Measurements from ENCODE around the gene UNC5C. TPM values are rescaled to one million over a fixed set of nuclear protein-coding genes. Genes with fewer than 3 reads are reported as not detected.

UNC5C gene
- total RNA-seq, 3 donors from 2014 or later (not counting 1 experiment from before 2014, with no cell fraction given), result not detected

DNA sequence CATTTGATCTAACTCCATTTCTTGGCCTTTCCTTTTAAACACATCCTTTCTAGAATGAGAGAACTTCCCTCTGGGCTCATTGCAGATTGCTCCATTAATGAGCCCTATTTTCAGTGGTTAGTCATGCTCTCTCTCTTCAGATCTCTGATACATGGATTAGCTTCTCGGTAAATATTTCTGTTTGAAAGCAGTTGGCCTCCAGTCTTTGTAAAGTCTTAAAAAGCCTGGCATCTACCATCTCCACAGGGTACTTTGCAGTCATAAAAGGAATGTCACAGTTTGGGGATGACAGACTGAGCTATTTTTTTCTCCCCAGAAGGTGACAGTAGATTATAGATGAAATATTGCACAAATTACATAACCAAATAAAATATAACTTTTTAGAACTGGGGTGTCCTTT is 72.7 kb downstream of the UNC5C start:
- H3K4me1 Mint-ChIP-seq, result no peaks in the 10 kb centered on the region
- 100% methylated on average over 1 of the region's 1 CpG for WGBS (ENCODE audit: insufficient coverage)
- Histone ChIP-seq H3K36me3 (ENCODE audit: control insufficient read depth, insufficient read depth, low read length) (no peaks in the 10 kb centered on the region), H3K4me1 (ENCODE audit: control insufficient read depth, insufficient read depth, low read length) (no peaks in the 10 kb centered on the region), H3K27ac (ENCODE audit: low read length) (no peak overlapping the region), H3K4me3 (ENCODE audit: low read length) (no peak overlapping the region), H3K27me3 (ENCODE audit: control insufficient read depth, insufficient read depth, low read length) (no peaks in the 10 kb centered on the region), H3K9me3 (ENCODE audit: control insufficient read depth, insufficient read depth, low read length) (no peaks in the 10 kb centered on the region)
- peaks cover 0 to 2% of the 10 kb centered on the region in 2 donors for H3K9me3 Mint-ChIP-seq
- no peak overlapping the region for H3K4me3 Mint-ChIP-seq
- TF ChIP-seq, protein P1, sequence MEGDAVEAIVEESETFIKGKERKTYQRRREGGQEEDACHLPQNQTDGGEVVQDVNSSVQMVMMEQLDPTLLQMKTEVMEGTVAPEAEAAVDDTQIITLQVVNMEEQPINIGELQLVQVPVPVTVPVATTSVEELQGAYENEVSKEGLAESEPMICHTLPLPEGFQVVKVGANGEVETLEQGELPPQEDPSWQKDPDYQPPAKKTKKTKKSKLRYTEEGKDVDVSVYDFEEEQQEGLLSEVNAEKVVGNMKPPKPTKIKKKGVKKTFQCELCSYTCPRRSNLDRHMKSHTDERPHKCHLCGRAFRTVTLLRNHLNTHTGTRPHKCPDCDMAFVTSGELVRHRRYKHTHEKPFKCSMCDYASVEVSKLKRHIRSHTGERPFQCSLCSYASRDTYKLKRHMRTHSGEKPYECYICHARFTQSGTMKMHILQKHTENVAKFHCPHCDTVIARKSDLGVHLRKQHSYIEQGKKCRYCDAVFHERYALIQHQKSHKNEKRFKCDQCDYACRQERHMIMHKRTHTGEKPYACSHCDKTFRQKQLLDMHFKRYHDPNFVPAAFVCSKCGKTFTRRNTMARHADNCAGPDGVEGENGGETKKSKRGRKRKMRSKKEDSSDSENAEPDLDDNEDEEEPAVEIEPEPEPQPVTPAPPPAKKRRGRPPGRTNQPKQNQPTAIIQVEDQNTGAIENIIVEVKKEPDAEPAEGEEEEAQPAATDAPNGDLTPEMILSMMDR (IDR thresholded peaks at IDR 0.05), result no peak
- no peak for DNase-seq
- intact Hi-C loops (cut with micrococcal nuclease), result no loop called here
- no peaks in the 10 kb centered on the region for H3K27me3 Mint-ChIP-seq (ENCODE audit: low read depth in 2 of 2)
- H3K36me3 Mint-ChIP-seq, result no peaks in the 10 kb centered on the region
- no peak overlapping the region for H3K27ac Mint-ChIP-seq
- ATAC-seq, result no peak

DNA sequence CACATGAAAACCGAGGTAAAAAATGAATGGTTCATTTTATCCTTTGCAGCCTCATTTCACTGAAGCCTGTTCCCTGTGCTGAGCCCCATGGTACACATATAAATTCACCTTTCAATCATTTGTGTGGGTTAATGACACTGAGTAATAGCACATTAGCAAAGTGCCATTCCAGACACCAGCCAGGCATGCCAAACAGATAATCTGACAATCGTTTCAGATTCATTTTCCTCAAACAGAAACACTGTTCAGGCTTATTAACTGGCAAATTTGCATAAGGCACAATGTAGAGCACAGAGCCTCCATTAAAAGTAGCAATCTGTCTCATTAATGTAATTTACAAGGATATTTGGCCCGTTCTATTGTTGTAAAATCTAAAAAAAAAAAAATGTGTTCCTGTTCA is 76.2 kb downstream of the UNC5C start:
- Mint-ChIP-seq H3K36me3 (no peaks in the 10 kb centered on the region), H3K27me3 (ENCODE audit: low read depth in 2 of 2) (no peaks in the 10 kb centered on the region), H3K9me3 (peaks cover 2% of the 10 kb centered on the region in 2 donors), H3K4me3 (no peak overlapping the region), H3K4me1 (no peaks in the 10 kb centered on the region), H3K27ac (no peak overlapping the region)
- no peak overlapping the region for H3K4me3 ChIP-seq (ENCODE audit: low read length)
- no peaks in the 10 kb centered on the region for H3K9me3 ChIP-seq (ENCODE audit: control insufficient read depth, insufficient read depth, low read length)
- WGBS (ENCODE audit: insufficient coverage), result 71% methylated on average over 2 of the region's 3 CpGs
- no peaks in the 10 kb centered on the region for H3K36me3 ChIP-seq (ENCODE audit: control insufficient read depth, insufficient read depth, low read length)
- H3K4me1 ChIP-seq (ENCODE audit: control insufficient read depth, insufficient read depth, low read length), result no peaks in the 10 kb centered on the region
- no peak for ATAC-seq
- DNase-seq, result no peak
- TF ChIP-seq, protein P1 (IDR thresholded peaks at IDR 0.05), result no peak
- intact Hi-C loops (cut with micrococcal nuclease), result no loop called here
- no peaks in the 10 kb centered on the region for H3K27me3 ChIP-seq (ENCODE audit: control insufficient read depth, insufficient read depth, low read length)
- no peak overlapping the region for H3K27ac ChIP-seq (ENCODE audit: low read length)

DNA sequence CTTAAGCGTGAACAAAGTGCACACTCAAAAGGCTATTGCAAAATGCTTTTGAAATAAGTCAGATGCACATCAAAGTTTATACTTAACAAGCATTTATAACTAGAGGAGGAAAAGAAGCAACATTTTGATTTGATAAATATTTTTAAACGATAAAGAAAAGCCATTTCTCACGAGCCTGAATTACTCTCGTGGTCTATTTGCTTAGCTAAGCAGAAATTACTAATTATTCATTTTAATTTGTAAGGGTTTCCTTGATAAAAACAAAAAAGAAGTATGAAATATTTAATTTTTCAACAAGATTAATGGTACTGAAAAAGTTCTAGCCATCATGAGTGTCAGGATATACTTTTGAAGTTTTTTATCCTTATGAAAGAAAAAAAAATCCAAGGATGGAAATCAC is 78.2 kb downstream of the UNC5C start:
- intact Hi-C loops (cut with micrococcal nuclease), result no loop called here
- no peaks in the 10 kb centered on the region for H3K4me1 Mint-ChIP-seq

DNA sequence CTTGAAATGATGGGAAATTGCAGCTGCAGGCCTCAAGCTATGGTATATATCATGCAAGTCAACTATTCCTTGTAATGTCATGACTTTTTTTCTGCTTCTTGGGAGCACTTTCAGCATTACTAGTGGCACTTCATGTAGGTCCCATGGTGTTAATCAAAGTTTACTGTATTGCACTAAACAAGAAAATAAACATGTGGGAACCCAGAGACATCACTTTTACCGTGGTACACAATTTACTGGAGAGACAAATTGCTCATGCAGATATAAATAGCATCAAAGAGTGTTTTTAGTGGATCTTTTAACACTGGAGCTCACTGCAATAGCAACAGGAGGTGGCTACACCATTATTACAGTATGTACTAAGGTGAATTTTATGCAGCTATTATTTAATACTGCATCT is 79.2 kb downstream of the UNC5C start:
- Mint-ChIP-seq H3K9me3 (peaks cover 2% of the 10 kb centered on the region in 2 donors), H3K36me3 (no peaks in the 10 kb centered on the region), H3K4me1 (no peaks in the 10 kb centered on the region), H3K27me3 (ENCODE audit: low read depth in 2 of 2) (no peaks in the 10 kb centered on the region), H3K27ac (no peak overlapping the region), H3K4me3 (no peak overlapping the region)
- WGBS (ENCODE audit: insufficient coverage), result 64% methylated on average over 1 of the region's 1 CpG
- no peak for ATAC-seq
- Histone ChIP-seq H3K4me3 (ENCODE audit: low read length) (no peak overlapping the region), H3K36me3 (ENCODE audit: control insufficient read depth, insufficient read depth, low read length) (no peaks in the 10 kb centered on the region), H3K27me3 (ENCODE audit: control insufficient read depth, insufficient read depth, low read length) (no peaks in the 10 kb centered on the region), H3K4me1 (ENCODE audit: control insufficient read depth, insufficient read depth, low read length) (no peaks in the 10 kb centered on the region), H3K27ac (ENCODE audit: low read length) (no peak overlapping the region), H3K9me3 (ENCODE audit: control insufficient read depth, insufficient read depth, low read length) (no peaks in the 10 kb centered on the region)
- intact Hi-C loops (cut with micrococcal nuclease), result no loop called here
- DNase-seq, result no peak
- TF ChIP-seq, protein P1 (IDR thresholded peaks at IDR 0.05), result no peak

More for the DNA sequence above, 78.2 kb downstream of the UNC5C start:
- no peak overlapping the region for H3K4me3 Mint-ChIP-seq
- 74% methylated on average over 4 of the region's 4 CpGs for WGBS (ENCODE audit: insufficient coverage)
- DNase-seq (no peak), ATAC-seq (no peak)
- no peak overlapping the region for H3K27ac Mint-ChIP-seq
- H3K36me3 Mint-ChIP-seq, result no peaks in the 10 kb centered on the region
- Histone ChIP-seq H3K27ac (ENCODE audit: low read length) (no peak overlapping the region), H3K9me3 (ENCODE audit: control insufficient read depth, insufficient read depth, low read length) (no peaks in the 10 kb centered on the region), H3K27me3 (ENCODE audit: control insufficient read depth, insufficient read depth, low read length) (no peaks in the 10 kb centered on the region), H3K36me3 (ENCODE audit: control insufficient read depth, insufficient read depth, low read length) (no peaks in the 10 kb centered on the region), H3K4me1 (ENCODE audit: control insufficient read depth, insufficient read depth, low read length) (no peaks in the 10 kb centered on the region), H3K4me3 (ENCODE audit: low read length) (no peak overlapping the region)
- TF ChIP-seq, protein P1 (IDR thresholded peaks at IDR 0.05), result no peak
- peaks cover 2 to 3% of the 10 kb centered on the region in 2 donors for H3K9me3 Mint-ChIP-seq
- no peaks in the 10 kb centered on the region for H3K27me3 Mint-ChIP-seq (ENCODE audit: low read depth in 2 of 2)
